ENCODE measurements around the gene FAAP100.

FAAP100 gene

DNA sequence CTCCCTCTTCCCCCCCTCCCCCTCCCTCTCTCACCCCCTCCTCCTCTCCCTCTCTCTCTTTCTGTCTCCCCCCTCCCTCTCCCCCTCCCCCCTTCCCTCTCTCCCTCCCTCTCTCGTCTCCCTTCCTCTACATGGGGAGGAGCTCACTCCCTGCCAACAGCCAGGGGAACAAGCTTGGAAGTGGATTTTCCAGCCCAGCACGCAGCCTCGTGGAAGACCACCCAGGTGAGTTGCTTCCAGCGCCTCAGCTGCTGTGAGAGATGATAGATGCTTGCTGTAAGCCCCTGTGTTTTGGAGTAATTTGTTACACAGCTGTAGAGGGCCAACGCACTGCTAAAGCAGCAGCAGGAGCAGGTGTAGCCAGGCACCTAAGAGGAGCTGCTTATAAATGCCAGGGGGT, 60.4 kb downstream of the FAAP100 start:
- DNase-seq: no peak

DNA sequence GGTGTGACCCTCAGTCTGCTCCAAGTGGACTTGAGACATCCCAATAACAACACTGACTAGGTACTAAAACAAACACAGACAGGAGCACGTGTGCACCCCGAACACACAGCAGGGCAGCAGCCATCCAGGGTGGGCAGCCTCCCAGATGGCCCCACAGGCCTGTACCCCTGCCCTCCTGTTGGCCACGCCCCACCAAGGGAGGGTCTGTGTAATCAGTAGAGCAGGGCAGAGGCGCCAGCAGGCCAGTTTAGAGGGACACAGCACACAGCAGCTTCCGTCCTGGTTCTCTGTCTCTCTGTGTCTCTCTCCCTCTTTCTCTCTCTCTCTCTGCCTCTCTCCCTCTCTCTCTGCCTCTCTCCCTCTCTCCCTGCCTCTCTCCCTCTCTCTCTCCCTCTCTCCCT, 61.0 kb downstream of the FAAP100 start:
- no peak for DNase-seq

DNA sequence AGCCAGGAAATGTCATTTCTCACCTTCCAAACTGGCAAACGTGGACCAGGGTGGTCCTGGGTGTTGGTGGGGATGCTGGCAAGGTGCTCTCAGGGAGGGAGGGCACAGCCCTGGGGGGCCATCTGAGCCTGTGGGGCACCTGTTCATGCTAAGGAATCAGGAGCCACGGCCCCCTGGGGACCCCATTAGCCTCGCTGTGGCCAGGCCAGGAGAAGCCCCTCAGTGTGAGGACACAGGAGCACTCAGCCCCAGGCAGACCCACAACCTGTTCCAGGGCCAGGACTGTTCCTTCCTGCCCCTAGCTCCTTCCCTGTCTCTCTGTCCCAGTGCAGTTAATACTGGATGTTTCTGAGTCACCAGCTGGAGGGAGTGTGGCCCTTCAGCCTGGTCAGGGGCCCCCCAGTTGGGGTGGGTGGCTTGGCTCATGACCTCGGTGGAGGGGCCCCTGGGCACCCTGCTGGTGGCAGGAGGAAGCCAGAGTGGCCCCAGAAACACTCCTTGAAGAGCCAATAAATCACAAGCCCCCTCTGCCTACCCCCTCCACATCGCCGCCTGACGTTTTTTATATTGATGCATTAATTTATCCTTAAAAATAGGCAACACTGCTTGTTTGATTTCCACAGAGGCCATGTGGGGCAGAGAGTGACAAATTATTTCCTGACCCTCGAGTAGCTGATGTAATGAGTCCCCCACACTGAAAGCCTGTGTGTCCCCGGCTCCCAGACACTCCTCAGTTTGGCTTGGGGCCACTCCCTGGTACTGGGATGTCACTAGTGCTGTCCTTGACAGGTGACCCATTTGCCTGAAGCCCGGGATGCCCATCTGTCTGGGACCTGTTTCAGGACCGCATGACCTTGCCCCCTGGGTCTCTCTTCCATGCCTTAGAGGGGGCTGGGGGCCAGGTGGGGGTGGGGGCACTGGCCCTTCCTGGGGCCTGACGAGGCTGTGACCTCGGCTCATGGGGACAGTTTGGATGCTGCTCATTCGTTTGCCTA, 61.9 kb downstream of the FAAP100 start:
- no peak for DNase-seq
